Measurements from ENCODE around the gene COX19.
"Not testable (repeated sequence)": the region's sequence is repeated elsewhere in the genome, so short reads cannot be mapped to it uniquely, and the experiment has no call there.

- TF ChIP-seq CTCF (conservative IDR thresholded peaks at IDR 0.05); ZFX (IDR thresholded peaks at IDR 0.05): not testable (repeated sequence)
These were observed 31.6 kb downstream of the COX19 start for GRCh38 chr7:943793-944192.

Data from C4-2B (cell line).